Vagina (tissue), 2 donors: ENCODE results near the gene FOXL3. TPM values are rescaled to one million over a fixed set of nuclear protein-coding genes. Genes with fewer than 3 reads are reported as not detected.

Source experiments
- DNase-seq, 2 donors: peaks; one replicate each; pipeline ENCODE4 v3.0.0-alpha.2; 2017; ENCODE audit errors: extremely low spot score in 2 of 2
- H3K27ac ChIP-seq: fragments of 200-600 bp; sonication (generic); one replicate; pipeline ENCODE4 v1.5.1; 2019
- H3K27me3 ChIP-seq: fragments of 200-600 bp; sonication (generic); one replicate; pipeline ENCODE4 v1.5.1; 2019
- H3K36me3 ChIP-seq, 2 donors: fragments of 200-600 bp; sonication (generic); one replicate each; pipeline ENCODE4 v1.5.1; 2017 to 2019
- H3K4me1 ChIP-seq: fragments of 200-600 bp; sonication (generic); one replicate; pipeline ENCODE4 v1.5.1; 2019
- H3K4me3 ChIP-seq, 2 donors: fragments of 200-600 bp; sonication (generic); 1 replicate in 1 of 2; 2 replicates in 1 of 2; pipeline ENCODE4 v1.5.1; 2016 to 2019
- H3K9me3 ChIP-seq: fragments of 200-600 bp; sonication (generic); one replicate; pipeline ENCODE4 v1.5.1; 2019
- CTCF ChIP-seq, 3 experiments: fragments of 450-650 bp in 2 of 3; fragments of 200-600 bp in 1 of 3; sonication (generic) in 1 of 3; IDR thresholded peaks; one replicate each; pipeline ENCODE4 v1.5.1; 2017 to 2019; ENCODE audit warnings: antibody characterized with exemption in 3 of 3, mild to moderate bottlenecking in 2 of 3, moderate library complexity in 2 of 3
- POLR2A ChIP-seq, 2 donors: fragments of 450-650 bp; IDR thresholded peaks; one replicate each; pipeline ENCODE4 v1.6.1; 2017; ENCODE audit warnings: antibody characterized with exemption in 2 of 2, mild to moderate bottlenecking in 2 of 2, moderate library complexity in 2 of 2
- POLR2AphosphoS5 ChIP-seq, 2 donors: sonication (generic); formaldehyde crosslinking; IDR thresholded peaks; one replicate each; pipeline ENCODE4 v1.9.0; 2017; ENCODE audit warnings: antibody characterized with exemption in 2 of 2, mild to moderate bottlenecking in 2 of 2, low read depth in 1 of 2; ENCODE audit not compliant: insufficient read depth in 1 of 2
- intact Hi-C: fragments of 100-400 bp; cut with DNase I; formaldehyde crosslinking; loops from one replicate; pipeline ENCODE4 v1.15.1; 2023
- total RNA-seq: library from RNA; depleted of rRNA; stranded (reverse); fragments of >200 nt; gene quantifications from one replicate; pipeline ENCODE4 v1.2.3, GENCODE V29; 2016

Gene FOXL3
- total RNA-seq, 1 donor from 2014 or later = not detected

DNA sequence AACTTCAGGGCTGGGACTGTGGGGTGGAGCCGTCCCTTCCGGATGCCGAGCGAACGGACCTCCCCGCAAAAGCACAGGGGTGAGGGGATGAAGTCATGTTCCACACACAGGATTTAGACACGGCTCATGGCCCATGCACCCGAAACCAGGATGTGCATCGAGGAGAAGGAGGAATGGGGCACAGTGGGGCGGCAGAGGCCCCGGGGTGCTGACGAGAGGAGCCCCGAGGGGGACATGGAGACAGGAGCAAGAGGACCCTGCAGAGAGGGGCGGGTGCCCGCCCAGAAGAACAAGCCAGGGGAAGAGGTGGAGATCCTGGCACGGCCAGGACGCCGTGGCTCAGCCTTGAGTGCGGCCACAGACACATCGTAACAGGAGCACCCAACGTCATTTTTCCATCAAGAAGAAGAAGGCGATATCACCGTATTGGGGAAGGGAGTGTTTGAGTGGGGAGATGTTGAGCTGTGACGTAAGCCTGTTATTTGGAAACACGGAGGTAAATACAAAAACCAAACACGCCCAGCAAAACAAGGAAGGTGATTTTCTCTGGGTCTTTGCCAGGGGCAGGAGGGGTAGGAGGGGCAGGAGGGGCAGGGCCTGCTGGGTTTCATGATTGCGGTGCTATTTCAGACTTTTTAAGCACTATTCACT, 25.3 kb upstream of the FOXL3 start:
- Histone ChIP-seq H3K27ac (no peak overlapping the region), H3K4me3 (no peak overlapping the region), H3K9me3 (no peaks in the 10 kb centered on the region), H3K36me3 (peaks cover 0 to 14% of the 10 kb centered on the region in 2 donors), H3K27me3 (no peaks in the 10 kb centered on the region), H3K4me1 (no peaks in the 10 kb centered on the region)
- DNase-seq = no peak
- no peak for TF ChIP-seq CTCF (IDR thresholded peaks at IDR 0.05)
- no peak for TF ChIP-seq POLR2A (IDR thresholded peaks at IDR 0.05)
- TF ChIP-seq POLR2AphosphoS5 (IDR thresholded peaks at IDR 0.05; ENCODE audit: insufficient read depth in 1 of 2, low read depth in 1 of 2) = no peak
- intact Hi-C loops = no loop called here

DNA sequence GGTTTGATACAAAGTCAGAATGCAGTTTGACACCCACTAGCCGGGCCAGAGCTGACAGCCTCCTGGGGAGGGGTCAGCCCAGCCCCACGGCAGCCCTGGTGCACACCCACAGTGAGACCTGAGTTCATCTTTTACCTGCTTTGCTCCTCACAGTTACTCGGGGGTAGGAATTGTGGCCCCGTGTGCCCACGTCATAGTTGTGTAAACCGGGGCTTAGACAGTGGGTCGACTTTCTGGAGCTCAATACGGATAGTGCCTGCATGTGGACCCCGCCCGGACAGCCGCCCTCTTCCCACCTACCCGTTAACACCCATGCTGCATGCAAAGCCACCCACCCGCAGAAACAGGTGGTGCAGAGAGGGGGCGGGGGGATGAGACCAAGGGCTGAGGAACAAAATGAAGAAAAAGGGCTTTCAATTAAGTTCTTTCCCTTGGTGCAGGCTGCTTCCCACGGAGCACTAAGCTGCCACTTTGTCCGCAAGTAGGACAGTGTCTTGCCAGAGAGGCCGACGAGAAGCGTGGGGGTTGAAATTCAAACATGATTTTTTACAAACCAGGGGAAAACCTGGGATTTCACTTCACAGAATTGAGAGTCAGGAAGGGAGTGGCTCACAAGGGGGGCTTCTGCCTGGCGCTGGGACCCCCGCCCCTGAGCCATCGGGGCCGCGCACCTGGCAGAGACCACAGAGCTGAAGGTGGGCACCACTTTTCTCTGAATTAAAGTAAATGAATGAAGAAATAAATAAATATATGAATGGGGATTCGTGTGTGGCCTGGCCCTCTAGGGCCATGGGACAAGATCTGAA, 24.6 kb upstream of the FOXL3 start:
- Histone ChIP-seq H3K9me3 (no peaks in the 10 kb centered on the region), H3K27me3 (no peaks in the 10 kb centered on the region), H3K4me3 (no peak overlapping the region), H3K27ac (no peak overlapping the region), H3K4me1 (no peaks in the 10 kb centered on the region), H3K36me3 (peaks cover 0 to 6% of the 10 kb centered on the region in 2 donors)
- TF ChIP-seq POLR2A (IDR thresholded peaks at IDR 0.05) (no peak), CTCF (IDR thresholded peaks at IDR 0.05) (no peak), POLR2AphosphoS5 (IDR thresholded peaks at IDR 0.05; ENCODE audit: insufficient read depth in 1 of 2, low read depth in 1 of 2) (no peak)
- intact Hi-C loops = no loop called here
- no peak for DNase-seq

DNA sequence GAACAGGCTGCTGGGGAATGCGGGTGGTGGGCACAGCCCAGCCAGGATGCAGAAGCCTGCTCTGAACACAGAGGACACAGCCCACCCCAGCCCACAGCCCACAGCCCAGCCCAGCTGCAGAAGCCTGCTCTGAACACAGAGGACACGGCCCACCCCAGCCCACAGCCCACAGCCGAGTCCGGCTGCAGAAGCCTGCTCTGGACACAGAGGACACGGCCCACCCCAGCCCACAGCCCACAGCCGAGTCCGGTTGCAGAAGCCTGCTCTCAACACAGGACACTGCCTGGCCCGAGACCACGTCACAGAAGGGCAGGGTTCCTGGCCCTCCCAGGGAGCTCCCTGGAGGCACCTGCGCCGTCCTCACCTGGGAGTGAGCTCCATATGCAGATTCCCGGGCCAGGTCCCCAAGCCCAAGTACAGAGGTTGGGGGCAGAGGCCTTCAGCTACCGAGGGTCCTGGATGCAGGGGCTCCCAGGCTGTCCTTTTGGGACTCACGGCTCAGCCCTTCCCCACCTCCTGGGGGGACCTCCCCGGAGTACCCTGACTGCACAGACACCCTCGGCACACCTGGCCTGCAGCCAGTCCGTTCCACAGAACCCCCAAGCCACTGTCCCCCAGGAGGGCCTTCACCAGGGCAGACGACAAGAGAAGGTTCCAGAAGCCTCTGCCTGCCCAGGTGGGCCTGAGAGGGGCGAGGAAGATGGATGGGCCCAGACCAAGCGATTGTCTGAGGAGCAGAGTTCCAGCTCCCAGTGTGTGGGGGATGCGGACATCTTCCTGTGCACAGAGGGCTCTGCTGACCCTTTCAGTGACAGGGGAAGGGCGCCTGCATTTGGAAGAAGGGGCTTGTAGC, 23.7 kb upstream of the FOXL3 start:
- Histone ChIP-seq H3K4me1 (no peaks in the 10 kb centered on the region), H3K9me3 (no peaks in the 10 kb centered on the region), H3K36me3 (no peaks in the 10 kb centered on the region), H3K27ac (no peak overlapping the region), H3K27me3 (no peaks in the 10 kb centered on the region), H3K4me3 (no peak overlapping the region)
- intact Hi-C loops = no loop called here
- TF ChIP-seq POLR2AphosphoS5 (IDR thresholded peaks at IDR 0.05; ENCODE audit: insufficient read depth in 1 of 2, low read depth in 1 of 2) (no peak), CTCF (IDR thresholded peaks at IDR 0.05) (no peak), POLR2A (IDR thresholded peaks at IDR 0.05) (no peak)
- DNase-seq = no peak

DNA sequence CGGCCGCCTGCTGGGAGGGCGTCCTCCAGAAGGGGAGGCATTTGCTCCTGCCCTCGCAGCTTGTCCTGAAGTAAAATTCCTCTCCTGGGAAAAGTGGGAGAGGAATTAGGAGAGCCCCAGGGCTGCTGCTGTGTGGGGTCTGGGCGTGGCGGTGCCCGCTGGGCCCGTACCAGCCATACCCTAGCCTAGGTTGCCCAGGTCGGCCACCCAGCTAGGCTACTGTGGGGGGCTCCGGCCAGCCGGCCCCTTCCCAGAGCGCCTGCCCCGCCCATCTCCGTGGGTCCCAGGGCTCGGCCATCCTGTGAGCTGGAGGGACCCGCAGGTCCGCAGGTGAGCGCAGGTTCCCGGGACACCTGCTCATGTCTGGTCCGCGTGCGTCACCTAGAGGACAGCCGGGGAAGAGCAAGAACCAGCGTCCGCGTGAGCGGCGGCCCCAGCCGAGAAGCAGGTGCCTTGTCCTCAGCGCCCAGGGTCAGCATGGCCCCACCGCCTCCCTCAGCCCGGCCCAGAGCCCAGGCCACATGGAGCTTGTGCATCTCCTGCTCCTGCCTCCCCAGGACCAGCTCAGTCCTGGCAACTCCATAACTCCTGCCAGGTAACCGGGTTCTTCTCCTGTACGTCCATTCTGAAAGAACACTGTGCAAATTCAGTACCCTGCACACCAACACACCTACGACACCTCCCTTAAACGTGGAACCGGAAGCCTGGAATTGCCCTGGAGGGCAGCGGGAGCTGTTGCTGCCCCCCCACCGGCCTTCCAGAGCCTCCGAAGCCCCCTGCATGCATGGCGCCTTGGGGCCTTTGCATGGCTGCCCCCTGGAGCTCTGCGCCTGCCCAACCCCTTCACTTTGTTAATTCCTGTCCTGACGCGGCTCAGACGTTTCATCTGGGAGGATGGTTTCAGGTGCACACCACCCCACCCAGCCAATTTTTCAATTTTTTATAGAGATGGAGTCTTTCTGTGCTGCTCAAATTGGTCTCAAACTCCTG, 22.8 kb upstream of the FOXL3 start:
- no peak overlapping the region for H3K27ac ChIP-seq
- intact Hi-C loops = no loop called here
- H3K4me1 ChIP-seq = no peaks in the 10 kb centered on the region
- no peaks in the 10 kb centered on the region for H3K36me3 ChIP-seq
- H3K4me3 ChIP-seq = no peak overlapping the region
- DNase-seq = no peak
- no peaks in the 10 kb centered on the region for H3K27me3 ChIP-seq
- TF ChIP-seq POLR2AphosphoS5 (IDR thresholded peaks at IDR 0.05; ENCODE audit: insufficient read depth in 1 of 2, low read depth in 1 of 2) = no peak
- TF ChIP-seq POLR2A (IDR thresholded peaks at IDR 0.05) = no peak
- no peak for TF ChIP-seq CTCF (IDR thresholded peaks at IDR 0.05)
- H3K9me3 ChIP-seq = no peaks in the 10 kb centered on the region
